T47D (cell line): ENCODE results near the gene IDH1.

Source experiments
- DNase-seq, 2 experiments: peaks; one replicate each; pipeline versions ENCODE4 v3.0.0 to v3.0.0-alpha.2; 2011 to 2012; ENCODE audit warnings: low read depth in 1 of 2, low spot score in 1 of 2
- JUND ChIP-seq: IDR thresholded peaks from 2 replicates; pipeline ENCODE4 v1.6.1; 2012; ENCODE audit warnings: low read depth
- in situ Hi-C: cut with HindIII; loops from 2 replicates; pipeline ENCODE4 v1.10.0; 2016; ENCODE audit warnings: low sequenced_read_pairs, low pct_unique_long_range_greater_than_20kb

Gene IDH1

DNA sequence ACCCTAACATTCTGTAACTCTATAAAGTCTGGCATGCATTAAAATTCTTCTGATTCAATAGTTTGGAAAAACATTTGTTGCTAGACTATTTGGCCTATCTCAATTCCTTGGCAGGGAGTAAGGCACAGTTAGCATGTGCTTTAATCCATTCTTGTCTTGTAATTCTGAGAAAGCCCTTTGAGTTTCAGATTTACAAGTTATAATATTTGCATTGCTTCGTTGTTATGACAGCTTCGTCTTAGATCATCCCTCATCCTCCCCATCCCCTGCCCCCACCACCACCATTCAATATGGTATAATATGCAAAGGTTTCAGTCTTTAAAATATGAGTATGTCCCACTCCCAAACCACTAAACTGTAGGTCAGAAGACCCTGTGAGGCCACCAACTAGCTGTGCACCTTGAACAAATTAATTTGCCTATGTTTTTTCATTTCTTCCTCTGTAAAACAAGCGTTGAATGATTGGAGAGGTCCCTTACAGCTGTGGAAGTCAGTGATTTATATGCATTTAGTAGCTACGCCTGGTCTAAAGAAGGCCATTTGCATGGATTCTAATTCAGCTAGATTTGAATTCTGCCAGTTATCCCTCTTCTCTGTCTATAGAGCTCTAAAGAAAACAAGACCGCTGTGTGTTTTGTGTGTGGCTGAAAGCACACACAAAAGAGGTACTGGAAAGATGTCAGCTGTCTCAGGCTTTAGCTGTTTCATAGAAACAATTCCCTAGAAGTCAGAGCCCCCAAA is 65.6 kb downstream of the IDH1 start:
- in situ Hi-C loops, result no loop called here
- no peak for TF ChIP-seq JUND
- no peak for DNase-seq

DNA sequence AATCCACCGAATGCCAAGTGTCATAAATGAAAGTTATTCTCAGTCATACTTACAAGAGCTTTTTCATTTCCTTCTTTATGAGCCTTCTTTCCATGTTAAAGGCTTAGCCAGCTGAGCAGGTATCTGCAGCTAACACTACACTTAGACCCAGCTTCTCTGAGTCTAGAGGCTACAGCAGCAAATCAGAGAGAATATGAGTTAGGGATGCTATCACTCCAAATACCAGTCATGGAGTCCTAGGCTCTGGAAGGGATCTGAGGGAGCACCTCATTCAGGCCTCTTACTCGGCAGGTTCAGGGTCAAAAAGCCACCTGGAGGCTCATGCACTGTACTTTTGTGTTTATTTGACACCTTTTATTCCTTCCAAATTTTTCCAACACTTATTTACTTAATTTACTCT is 68.0 kb downstream of the IDH1 start:
- no peak for TF ChIP-seq JUND
- DNase-seq, result no peak
- in situ Hi-C loops, result no loop called here

DNA sequence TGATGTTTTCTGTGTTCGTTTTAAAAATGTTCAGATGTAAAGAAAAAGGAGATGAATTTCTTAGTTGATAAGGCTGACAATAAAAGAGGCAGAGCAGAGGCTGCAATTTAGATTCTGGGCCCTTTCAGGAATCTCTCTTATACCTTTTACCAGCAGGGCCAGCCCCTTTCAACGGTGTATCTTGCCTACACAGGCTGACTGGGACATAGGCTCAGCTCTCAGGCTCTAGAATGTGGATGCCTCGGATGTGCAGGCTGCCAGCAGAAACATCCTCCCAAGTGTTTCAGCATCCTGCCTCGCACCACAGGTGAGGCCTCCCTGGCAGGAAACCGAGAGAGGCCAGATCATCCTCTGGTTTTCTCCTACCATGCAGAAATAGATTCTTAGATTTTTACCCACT is 68.4 kb downstream of the IDH1 start:
- TF ChIP-seq JUND, result no peak
- in situ Hi-C loops, result no loop called here
- DNase-seq, result no peak
